WTC11 (cell line): ENCODE data around the gene PPP2R2C. TPM values are rescaled to one million over a fixed set of nuclear protein-coding genes. Genes with fewer than 3 reads are reported as not detected.

Experiments
- ATAC-seq: fragments of 200-7000 bp; cut with Tn5 transposase; 2 replicates; pipeline ENCODE4 v1.10.0; 2021; ENCODE audit warnings: mild to moderate bottlenecking, moderate library complexity
- CTCF ChIA-PET: fragments of 300-600 bp; sonication (Branson Sonifier 250); formaldehyde crosslinking; loops from one replicate; lab custom pipeline; 2021; ENCODE audit warnings: antibody characterized with exemption; lab: Charles Lee
- POLR2A ChIA-PET: fragments of 350-600 bp; sonication (Branson Sonifier 250); formaldehyde crosslinking; loops from one replicate; lab custom pipeline; 2021; ENCODE audit warnings: antibody characterized with exemption; lab: Charles Lee
- DNase-seq: peaks from one replicate; pipeline ENCODE4 v3.0.0; 2021; ENCODE audit warnings: low spot score
- H3K27ac Mint-ChIP-seq: 2 replicates; pipeline ENCODE4 v1.8.0; 2021; ENCODE audit warnings: mixed read lengths
- H3K27me3 Mint-ChIP-seq: 2 replicates; pipeline ENCODE4 v1.8.0; 2021; ENCODE audit warnings: low read depth, mild to moderate bottlenecking, moderate library complexity, mixed read lengths
- H3K36me3 Mint-ChIP-seq: 2 replicates; pipeline ENCODE4 v1.8.0; 2021; ENCODE audit warnings: mixed read lengths
- H3K4me1 Mint-ChIP-seq: 2 replicates; pipeline ENCODE4 v1.8.0; 2022; ENCODE audit warnings: mixed read lengths
- H3K4me3 Mint-ChIP-seq: 2 replicates; pipeline ENCODE4 v1.8.0; 2021; ENCODE audit warnings: mild to moderate bottlenecking, moderate library complexity, mixed read lengths
- H3K9me3 Mint-ChIP-seq: 2 replicates; pipeline ENCODE4 v1.8.0; 2021; ENCODE audit warnings: mixed read lengths
- ATF3 ChIP-seq: sonication (generic); formaldehyde crosslinking; conservative IDR thresholded peaks from 2 replicates; pipeline ENCODE4 v1.8.1; 2022; ENCODE audit warnings: mild to moderate bottlenecking, missing genetic modification reagents
- CBFB ChIP-seq: sonication (generic); formaldehyde crosslinking; IDR thresholded peaks from 2 replicates; pipeline ENCODE4 v1.8.1; 2022; ENCODE audit warnings: mild to moderate bottlenecking, low read depth, missing genetic modification reagents
- CDX4 ChIP-seq: fragments of 250-450 bp; sonication (Bioruptor Pico); IDR thresholded peaks from 2 replicates; pipeline ENCODE4 v1.9.0; 2021; ENCODE audit warnings: moderate library complexity, mild to moderate bottlenecking, inconsistent platforms, borderline replicate concordance
- CREM ChIP-seq: sonication (generic); formaldehyde crosslinking; IDR thresholded peaks from 2 replicates; pipeline ENCODE4 v1.8.1; 2022; ENCODE audit warnings: mild to moderate bottlenecking, missing genetic modification reagents, moderate library complexity
- E2F4 ChIP-seq: sonication (generic); formaldehyde crosslinking; IDR thresholded peaks from 2 replicates; pipeline ENCODE4 v1.8.1; 2022; ENCODE audit warnings: low read depth, mild to moderate bottlenecking, moderate library complexity, missing genetic modification reagents, borderline replicate concordance
- E2F5 ChIP-seq: sonication (generic); formaldehyde crosslinking; IDR thresholded peaks from 2 replicates; pipeline ENCODE4 v1.8.1; 2022; ENCODE audit warnings: mild to moderate bottlenecking, moderate library complexity, missing genetic modification reagents
- ETV6 ChIP-seq: sonication (generic); formaldehyde crosslinking; IDR thresholded peaks from 2 replicates; pipeline ENCODE4 v1.8.1; 2022; ENCODE audit warnings: mild to moderate bottlenecking, missing genetic modification reagents
- GTF2I ChIP-seq: fragments of 250-450 bp; sonication (Bioruptor Pico); conservative IDR thresholded peaks from 2 replicates; pipeline ENCODE4 v1.4.0; 2021; ENCODE audit warnings: mild to moderate bottlenecking
- HMGXB4 ChIP-seq: sonication (generic); formaldehyde crosslinking; IDR thresholded peaks from 2 replicates; pipeline ENCODE4 v1.8.1; 2023; ENCODE audit warnings: mild to moderate bottlenecking, moderate library complexity, missing genetic modification reagents
- IRF2 ChIP-seq: sonication (generic); formaldehyde crosslinking; IDR thresholded peaks from 2 replicates; pipeline ENCODE4 v1.8.0; 2022; ENCODE audit warnings: low read depth, missing genetic modification reagents, borderline replicate concordance
- JAZF1 ChIP-seq: fragments of 250-450 bp; sonication (Bioruptor Pico); IDR thresholded peaks from 2 replicates; pipeline ENCODE4 v1.9.0; 2021; ENCODE audit warnings: moderate library complexity, mild to moderate bottlenecking, inconsistent platforms
- MYBL2 ChIP-seq: sonication (generic); formaldehyde crosslinking; IDR thresholded peaks from 2 replicates; pipeline ENCODE4 v1.8.1; 2023; ENCODE audit warnings: mild to moderate bottlenecking, moderate library complexity, missing genetic modification reagents
- ZBTB21 ChIP-seq: sonication (generic); formaldehyde crosslinking; IDR thresholded peaks from 2 replicates; pipeline ENCODE4 v1.8.1; 2023; ENCODE audit warnings: mild to moderate bottlenecking, missing genetic modification reagents, borderline replicate concordance
- ZMAT4 ChIP-seq: fragments of 250-450 bp; sonication (Bioruptor Pico); IDR thresholded peaks from 2 replicates; pipeline ENCODE4 v1.9.0; 2021; ENCODE audit warnings: mild to moderate bottlenecking
- ZNF219 ChIP-seq: sonication (generic); formaldehyde crosslinking; IDR thresholded peaks from 2 replicates; pipeline ENCODE4 v1.8.0; 2023; ENCODE audit warnings: missing genetic modification reagents, mild to moderate bottlenecking, borderline replicate concordance
- ZNF232 ChIP-seq: sonication (generic); formaldehyde crosslinking; IDR thresholded peaks from 2 replicates; pipeline ENCODE4 v1.8.0; 2022; ENCODE audit warnings: mild to moderate bottlenecking, missing genetic modification reagents
- ZNF423 ChIP-seq: fragments of 250-450 bp; sonication (Bioruptor Pico); IDR thresholded peaks from 2 replicates; pipeline ENCODE4 v2.1.2; 2022; ENCODE audit warnings: mild to moderate bottlenecking, moderate library complexity
- ZNF425 ChIP-seq: fragments of 250-450 bp; sonication (Bioruptor Pico); conservative IDR thresholded peaks from 2 replicates; pipeline ENCODE4 v1.9.0; 2021; ENCODE audit warnings: mild to moderate bottlenecking
- ZSCAN18 ChIP-seq: fragments of 250-450 bp; sonication (Bioruptor Pico); IDR thresholded peaks from 2 replicates; pipeline ENCODE4 v2.1.2; 2022; ENCODE audit warnings: mild to moderate bottlenecking, moderate library complexity
- total RNA-seq: library from RNA; stranded (reverse); gene quantifications from 3 replicates; pipeline ENCODE4 v1.2.3, GENCODE V29; 2021

Gene PPP2R2C
- total RNA-seq, 1 experiment from 2014 or later = 11.5 TPM

GRCh38 chr4:6291784-6292297 lies 180.6 kb downstream of the PPP2R2C start:
- POLR2A ChIA-PET = no interaction called here
- Mint-ChIP-seq H3K36me3 (peaks cover 18% of the 10 kb centered on the region), H3K4me3 (no peak overlapping the region), H3K27me3 (no peaks in the 10 kb centered on the region), H3K27ac (no peak overlapping the region), H3K9me3 (no peaks in the 10 kb centered on the region), H3K4me1 (no peaks in the 10 kb centered on the region)
- CTCF ChIA-PET = interaction anchor here (2.1 kb wide), 1 partner anchor 40 kb away, joined by 9 read pairs; no protein-coding TSS in a partner anchor
- ATAC-seq (no peak), DNase-seq (no peak)
- TF ChIP-seq ZNF425 (CRISPR knock-in tag) (no peak), MYBL2 (CRISPR knock-in tag) (no peak)

GRCh38 chr4:6290769-6291547 lies 181.5 kb downstream of the PPP2R2C start:
- DNase-seq = no peak
- TF ChIP-seq ETV6 (CRISPR knock-in tag) = no peak
- TF ChIP-seq JAZF1 (CRISPR knock-in tag) = no peak
- TF ChIP-seq ZMAT4 (CRISPR knock-in tag) = no peak
- no peak for TF ChIP-seq ZNF232
- TF ChIP-seq ZSCAN18 = no peak
- TF ChIP-seq ZNF219 = no peak
- no peak for TF ChIP-seq CDX4 (CRISPR knock-in tag)
- TF ChIP-seq CBFB (CRISPR knock-in tag) = no peak
- no peak for TF ChIP-seq HMGXB4 (CRISPR knock-in tag)
- TF ChIP-seq ATF3 (CRISPR knock-in tag) = no peak
- TF ChIP-seq GTF2I (CRISPR knock-in tag) = no peak
- TF ChIP-seq IRF2 (CRISPR knock-in tag) = no peak
- TF ChIP-seq ZNF423 (CRISPR knock-in tag) = no peak
- TF ChIP-seq E2F4 (CRISPR knock-in tag) = no peak
- no peak for TF ChIP-seq ZBTB21 (CRISPR knock-in tag)
- no peak for TF ChIP-seq E2F5 (CRISPR knock-in tag)
- TF ChIP-seq CREM (CRISPR knock-in tag) = no peak
- H3K27ac Mint-ChIP-seq = no peak overlapping the region; the same call in 1 of the 2 replicates
- no peak overlapping the region for H3K4me3 Mint-ChIP-seq
- peaks cover 18% of the 10 kb centered on the region for H3K36me3 Mint-ChIP-seq
- H3K4me1 Mint-ChIP-seq = no peaks in the 10 kb centered on the region
- H3K27me3 Mint-ChIP-seq = no peaks in the 10 kb centered on the region
- H3K9me3 Mint-ChIP-seq = no peaks in the 10 kb centered on the region
- ChIA-PET POLR2A (no interaction called here), CTCF (interaction anchor here (1.6 to 2.1 kb wide), 2 partner anchors 37 to 41 kb away, joined by 6 to 9 read pairs; no protein-coding TSS in a partner anchor)
- peak; percentile 64; the same call in 1 of the 2 replicates for ATAC-seq
